PFSK-1 (cell line): ENCODE measurements around the gene LRRC3.

Source experiments
- FOXP2 ChIP-seq: optimal IDR thresholded peaks from 2 replicates; pipeline ENCODE3; 2011; ENCODE audit warnings: borderline replicate concordance, control low read depth, inconsistent platforms; ENCODE audit not compliant: insufficient read depth; ENCODE audit errors: extremely low read length, extremely low read depth
- SIN3A ChIP-seq: IDR thresholded peaks from 2 replicates; pipeline ENCODE4 v1.6.1; 2012; ENCODE audit warnings: mild to moderate bottlenecking, low read length, moderate library complexity, borderline replicate concordance; ENCODE audit not compliant: insufficient read depth
- TF ChIP-seq, protein P1 (sequence below), 2 experiments: IDR thresholded peaks; 2 replicates each; pipeline versions ENCODE4 v1.6.1 to v1.8.0; 2011 to 2012; ENCODE audit warnings: low read depth in 2 of 2, low read length in 2 of 2, control low read depth in 1 of 2, inconsistent platforms in 1 of 2, mild to moderate bottlenecking in 1 of 2, moderate library complexity in 1 of 2; ENCODE audit not compliant: insufficient read depth in 1 of 2

LRRC3 gene

GRCh38 chr21:44510508-44511218 lies 55.4 kb downstream of the LRRC3 start:
- no peak for TF ChIP-seq SIN3A
- peak; percentile 32 for TF ChIP-seq FOXP2

DNA sequence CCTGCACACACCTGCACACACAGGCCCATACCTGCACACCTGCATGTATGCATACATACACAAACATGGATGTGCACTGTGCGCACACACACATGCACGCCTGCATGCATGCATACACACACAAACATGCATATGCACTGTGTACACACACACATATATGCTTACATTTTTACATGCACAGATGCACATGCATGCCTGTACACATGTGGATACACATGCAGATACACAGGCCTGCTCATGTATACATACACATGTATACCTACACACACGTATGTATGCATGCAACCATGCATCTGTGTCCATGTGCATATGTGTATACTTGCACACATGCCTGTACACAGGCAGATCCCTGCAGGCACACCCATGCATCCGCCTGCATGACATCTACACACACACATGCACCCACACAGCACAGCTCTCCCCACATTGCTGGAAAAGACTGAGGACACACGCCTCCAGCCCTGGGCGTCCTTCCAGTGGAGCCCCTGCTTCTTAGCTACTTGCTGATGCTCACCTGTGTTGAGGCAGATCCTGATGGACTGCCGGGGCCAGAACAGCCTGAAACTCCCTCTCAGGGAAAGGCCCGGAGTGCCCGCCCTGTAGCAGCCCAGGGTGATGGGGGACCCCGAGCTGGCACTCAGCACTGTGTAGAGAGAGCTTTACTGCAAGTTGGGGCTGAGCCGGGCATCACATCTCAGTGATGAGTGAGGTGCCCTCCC lies 56.1 kb downstream of the LRRC3 start:
- TF ChIP-seq, protein P1, sequence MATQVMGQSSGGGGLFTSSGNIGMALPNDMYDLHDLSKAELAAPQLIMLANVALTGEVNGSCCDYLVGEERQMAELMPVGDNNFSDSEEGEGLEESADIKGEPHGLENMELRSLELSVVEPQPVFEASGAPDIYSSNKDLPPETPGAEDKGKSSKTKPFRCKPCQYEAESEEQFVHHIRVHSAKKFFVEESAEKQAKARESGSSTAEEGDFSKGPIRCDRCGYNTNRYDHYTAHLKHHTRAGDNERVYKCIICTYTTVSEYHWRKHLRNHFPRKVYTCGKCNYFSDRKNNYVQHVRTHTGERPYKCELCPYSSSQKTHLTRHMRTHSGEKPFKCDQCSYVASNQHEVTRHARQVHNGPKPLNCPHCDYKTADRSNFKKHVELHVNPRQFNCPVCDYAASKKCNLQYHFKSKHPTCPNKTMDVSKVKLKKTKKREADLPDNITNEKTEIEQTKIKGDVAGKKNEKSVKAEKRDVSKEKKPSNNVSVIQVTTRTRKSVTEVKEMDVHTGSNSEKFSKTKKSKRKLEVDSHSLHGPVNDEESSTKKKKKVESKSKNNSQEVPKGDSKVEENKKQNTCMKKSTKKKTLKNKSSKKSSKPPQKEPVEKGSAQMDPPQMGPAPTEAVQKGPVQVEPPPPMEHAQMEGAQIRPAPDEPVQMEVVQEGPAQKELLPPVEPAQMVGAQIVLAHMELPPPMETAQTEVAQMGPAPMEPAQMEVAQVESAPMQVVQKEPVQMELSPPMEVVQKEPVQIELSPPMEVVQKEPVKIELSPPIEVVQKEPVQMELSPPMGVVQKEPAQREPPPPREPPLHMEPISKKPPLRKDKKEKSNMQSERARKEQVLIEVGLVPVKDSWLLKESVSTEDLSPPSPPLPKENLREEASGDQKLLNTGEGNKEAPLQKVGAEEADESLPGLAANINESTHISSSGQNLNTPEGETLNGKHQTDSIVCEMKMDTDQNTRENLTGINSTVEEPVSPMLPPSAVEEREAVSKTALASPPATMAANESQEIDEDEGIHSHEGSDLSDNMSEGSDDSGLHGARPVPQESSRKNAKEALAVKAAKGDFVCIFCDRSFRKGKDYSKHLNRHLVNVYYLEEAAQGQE (IDR thresholded peaks at IDR 0.05; ENCODE audit: insufficient read depth in 1 of 2, low read depth in 2 of 2, low read length in 2 of 2), result no peak
- TF ChIP-seq SIN3A, result no peak
